Ishikawa (cell line): ENCODE data around the gene KCNJ11.

Source experiments
- CREB1 ChIP-seq: IDR thresholded peaks from 2 replicates; pipeline ENCODE4 v1.6.1; 2012; ENCODE audit warnings: low read depth
- EGR1 ChIP-seq: IDR thresholded peaks from 2 replicates; pipeline ENCODE4 v1.6.1; 2012
- EP300 ChIP-seq: IDR thresholded peaks from 2 replicates; pipeline ENCODE4 v1.6.1; 2012; ENCODE audit warnings: borderline replicate concordance
- FOXM1 ChIP-seq: IDR thresholded peaks from 2 replicates; pipeline ENCODE4 v1.6.1; 2012; ENCODE audit warnings: low read depth, borderline replicate concordance
- MAX ChIP-seq: IDR thresholded peaks from 2 replicates; pipeline ENCODE4 v1.6.1; 2012
- RAD21 ChIP-seq: IDR thresholded peaks from 2 replicates; pipeline ENCODE4 v1.6.1; 2012; ENCODE audit warnings: low read depth
- REST ChIP-seq: IDR thresholded peaks from 2 replicates; pipeline ENCODE4 v1.6.1; 2012; ENCODE audit warnings: low read depth, mild to moderate bottlenecking
- TAF1 ChIP-seq: IDR thresholded peaks from 2 replicates; pipeline ENCODE4 v1.6.1; 2012; ENCODE audit warnings: low read depth, mild to moderate bottlenecking
- TCF12 ChIP-seq: IDR thresholded peaks from 2 replicates; pipeline ENCODE4 v1.6.1; 2012; ENCODE audit warnings: low read depth
- TEAD4 ChIP-seq: IDR thresholded peaks from 2 replicates; pipeline ENCODE4 v1.6.1; 2012
- YY1 ChIP-seq: IDR thresholded peaks from 2 replicates; pipeline ENCODE4 v1.6.1; 2012; ENCODE audit warnings: low read depth
- ZBTB7A ChIP-seq: IDR thresholded peaks from 2 replicates; pipeline ENCODE4 v1.6.1; 2012; ENCODE audit warnings: low read depth

GRCh38 chr11:17368551-17368950 lies 19.9 kb downstream of the KCNJ11 start:
- TF ChIP-seq TAF1 (no peak), MAX (no peak), YY1 (no peak), EP300 (no peak), RAD21 (no peak), REST (no peak), EGR1 (no peak), FOXM1 (no peak), TCF12 (no peak), ZBTB7A (no peak), TEAD4 (no peak), CREB1 (no peak)
